Activated CD4-positive, alpha-beta memory T cell treated with anti-CD3 and anti-CD28 coated beads, Interleukin-2, amount 10 ng/mL, durations not matched to agents 7 days and 5 days (primary cell): ENCODE measurements around the gene CR1L. TPM values are rescaled to one million over a fixed set of nuclear protein-coding genes. Genes with fewer than 3 reads are reported as not detected.
"Not testable (repeated sequence)": the region's sequence is repeated elsewhere in the genome, so short reads cannot be mapped to it uniquely, and the experiment has no call there.

Experiments used
- CTCF ChIA-PET: fragments of 350-600 bp; sonication (Branson Sonifier 250); formaldehyde crosslinking; loops from one replicate; lab custom pipeline; 2021; ENCODE audit warnings: antibody characterized with exemption, inconsistent platforms; lab: Charles Lee
- POLR2A ChIA-PET: fragments of 350-600 bp; sonication (Branson Sonifier 250); formaldehyde crosslinking; loops from one replicate; lab custom pipeline; 2021; ENCODE audit warnings: antibody characterized with exemption; lab: Charles Lee
- DNase-seq: peaks from one replicate; pipeline ENCODE4 v3.0.0-alpha.2; 2020
- H3K27ac Mint-ChIP-seq: one replicate; pipeline ENCODE4 v1.8.0; 2021; ENCODE audit warnings: mild to moderate bottlenecking, mixed read lengths
- H3K27me3 Mint-ChIP-seq: one replicate; pipeline ENCODE4 v1.8.0; 2021; ENCODE audit warnings: mixed read lengths
- H3K36me3 Mint-ChIP-seq: one replicate; pipeline ENCODE4 v1.8.0; 2021; ENCODE audit warnings: low read depth, mixed read lengths
- H3K4me1 Mint-ChIP-seq: one replicate; pipeline ENCODE4 v1.8.0; 2021; ENCODE audit warnings: mixed read lengths
- H3K4me3 Mint-ChIP-seq: one replicate; pipeline ENCODE4 v1.8.0; 2021; ENCODE audit warnings: mild to moderate bottlenecking, mixed read lengths
- H3K9me3 Mint-ChIP-seq: one replicate; pipeline ENCODE4 v1.8.0; 2021; ENCODE audit warnings: mixed read lengths
- total RNA-seq, 2 experiments: library from RNA; stranded (reverse); gene quantifications; one replicate each; pipeline ENCODE4 v1.2.3, GENCODE V29; 2021

The CR1L gene
- total RNA-seq: not detected

GRCh38 chr1:207644852-207645634, at the start of gene CR1L:
TSS of gene CR1L (plus strand) at chr1:207645133. CDS start at chr1:207645234, 101 bp downstream.
- DNase-seq: peak; percentile 72
- peaks cover 34% of the 10 kb centered on the region for H3K27me3 Mint-ChIP-seq
- peak within 1 kb of the TSS; percentile 69 for H3K4me3 Mint-ChIP-seq
- CTCF ChIA-PET: no interaction called here
- H3K36me3 Mint-ChIP-seq: no peaks in the 10 kb centered on the region
- POLR2A ChIA-PET: no interaction called here
- H3K9me3 Mint-ChIP-seq: no peaks in the 10 kb centered on the region
- H3K27ac Mint-ChIP-seq: no peak within 1 kb of the TSS
- peaks cover 7% of the 10 kb centered on the region for H3K4me1 Mint-ChIP-seq

GRCh38 chr1:207603777-207604176, 41.2 kb upstream of the CR1L start:
- peaks cover 20% of the 10 kb centered on the region for H3K27me3 Mint-ChIP-seq
- H3K36me3 Mint-ChIP-seq: no peaks in the 10 kb centered on the region
- no peaks in the 10 kb centered on the region for H3K9me3 Mint-ChIP-seq
- ChIA-PET CTCF (no interaction called here), POLR2A (no interaction called here)
- no peak overlapping the region for H3K27ac Mint-ChIP-seq
- H3K4me3 Mint-ChIP-seq: no peak overlapping the region
- no peaks in the 10 kb centered on the region for H3K4me1 Mint-ChIP-seq
- DNase-seq: no peak

GRCh38 chr1:207605444-207606361, 39.2 kb upstream of the CR1L start:
- no peak overlapping the region for H3K4me3 Mint-ChIP-seq
- CTCF ChIA-PET: no interaction called here
- H3K36me3 Mint-ChIP-seq: no peaks in the 10 kb centered on the region
- no peak overlapping the region for H3K27ac Mint-ChIP-seq
- no peaks in the 10 kb centered on the region for H3K9me3 Mint-ChIP-seq
- H3K27me3 Mint-ChIP-seq: peaks cover 14% of the 10 kb centered on the region
- no peaks in the 10 kb centered on the region for H3K4me1 Mint-ChIP-seq
- no peak for DNase-seq
- POLR2A ChIA-PET: no interaction called here

- Mint-ChIP-seq H3K36me3 (no peaks in the 10 kb centered on the region), H3K27ac (no peak overlapping the region), H3K4me1 (no peaks in the 10 kb centered on the region), H3K9me3 (no peaks in the 10 kb centered on the region), H3K4me3 (no peak overlapping the region), H3K27me3 (peaks cover 18% of the 10 kb centered on the region)
- POLR2A ChIA-PET: no interaction called here
- no peak for DNase-seq
- CTCF ChIA-PET: no interaction called here
Measured at GRCh38 chr1:207606362-207606755, 38.6 kb upstream of the CR1L start.

- no peaks in the 10 kb centered on the region for H3K36me3 Mint-ChIP-seq
- DNase-seq: no peak
- H3K9me3 Mint-ChIP-seq: no peaks in the 10 kb centered on the region
- peaks cover 8% of the 10 kb centered on the region for H3K27me3 Mint-ChIP-seq
- no peaks in the 10 kb centered on the region for H3K4me1 Mint-ChIP-seq
- ChIA-PET CTCF (no interaction called here), POLR2A (no interaction called here)
- no peak overlapping the region for H3K27ac Mint-ChIP-seq
- no peak overlapping the region for H3K4me3 Mint-ChIP-seq
Measured at GRCh38 chr1:207612762-207613161, 32.2 kb upstream of the CR1L start.

- DNase-seq: no peak
- Mint-ChIP-seq H3K4me1 (no peaks in the 10 kb centered on the region), H3K4me3 (no peak overlapping the region), H3K36me3 (no peaks in the 10 kb centered on the region), H3K27ac (no peak overlapping the region), H3K9me3 (no peaks in the 10 kb centered on the region), H3K27me3 (peaks cover 12% of the 10 kb centered on the region)
- POLR2A ChIA-PET: interaction anchor here (1.2 kb wide), 1 partner anchor 176 kb away, joined by 3 read pairs; no protein-coding TSS in a partner anchor
- CTCF ChIA-PET: interaction anchor here (0.5 to 2.3 kb wide), 13 partner anchors 10 to 343 kb away, joined by 3 to 15 read pairs (median 4); no protein-coding TSS in a partner anchor
Measured at GRCh38 chr1:207619871-207620542, 24.9 kb upstream of the CR1L start.

GRCh38 chr1:207620543-207620893, 24.4 kb upstream of the CR1L start:
- no peaks in the 10 kb centered on the region for H3K9me3 Mint-ChIP-seq

GRCh38 chr1:207625504-207626071, 19.3 kb upstream of the CR1L start:
- H3K9me3 Mint-ChIP-seq, POLR2A ChIA-PET, H3K4me3 Mint-ChIP-seq, H3K27ac Mint-ChIP-seq, H3K36me3 Mint-ChIP-seq, H3K4me1 Mint-ChIP-seq, DNase-seq, H3K27me3 Mint-ChIP-seq, CTCF ChIA-PET: not testable (repeated sequence)

More at GRCh38 chr1:207620543-207620893, 24.4 kb upstream of the CR1L start:
- H3K4me1 Mint-ChIP-seq: no peaks in the 10 kb centered on the region
- peaks cover 12% of the 10 kb centered on the region for H3K27me3 Mint-ChIP-seq
- no peak overlapping the region for H3K4me3 Mint-ChIP-seq
- CTCF ChIA-PET: interaction anchor here (0.5 to 2.3 kb wide), 13 partner anchors 9 to 342 kb away, joined by 3 to 15 read pairs (median 4); no protein-coding TSS in a partner anchor
- no peak overlapping the region for H3K27ac Mint-ChIP-seq
- H3K36me3 Mint-ChIP-seq: no peaks in the 10 kb centered on the region
- DNase-seq: no peak
- POLR2A ChIA-PET: interaction anchor here (1.2 kb wide), 1 partner anchor 175 kb away, joined by 3 read pairs; no protein-coding TSS in a partner anchor

- H3K9me3 Mint-ChIP-seq: no peaks in the 10 kb centered on the region
- CTCF ChIA-PET: no interaction called here
- POLR2A ChIA-PET: no interaction called here
- H3K4me3 Mint-ChIP-seq: no peak overlapping the region
- no peak overlapping the region for H3K27ac Mint-ChIP-seq
- H3K36me3 Mint-ChIP-seq: no peaks in the 10 kb centered on the region
- DNase-seq: no peak
- H3K27me3 Mint-ChIP-seq: peaks cover 9% of the 10 kb centered on the region
- H3K4me1 Mint-ChIP-seq: no peaks in the 10 kb centered on the region
Measured at GRCh38 chr1:207626972-207627337, 18.0 kb upstream of the CR1L start.

GRCh38 chr1:207627496-207627895, 17.4 kb upstream of the CR1L start:
- DNase-seq: no peak
- POLR2A ChIA-PET: no interaction called here

GRCh38 chr1:207628776-207629175, 16.2 kb upstream of the CR1L start:
- Mint-ChIP-seq H3K27me3 (peaks cover 10% of the 10 kb centered on the region), H3K36me3 (no peaks in the 10 kb centered on the region), H3K9me3 (no peaks in the 10 kb centered on the region), H3K4me3 (no peak overlapping the region), H3K4me1 (no peaks in the 10 kb centered on the region), H3K27ac (no peak overlapping the region)
- no peak for DNase-seq
- CTCF ChIA-PET: no interaction called here
- POLR2A ChIA-PET: no interaction called here

More at GRCh38 chr1:207627496-207627895, 17.4 kb upstream of the CR1L start:
- Mint-ChIP-seq H3K4me3 (no peak overlapping the region), H3K36me3 (no peaks in the 10 kb centered on the region), H3K27ac (no peak overlapping the region), H3K4me1 (no peaks in the 10 kb centered on the region), H3K9me3 (no peaks in the 10 kb centered on the region), H3K27me3 (peaks cover 9% of the 10 kb centered on the region)
- CTCF ChIA-PET: interaction anchor here (0.6 kb wide), 1 partner anchor 521 kb away, joined by 3 read pairs; no protein-coding TSS in a partner anchor

- ChIA-PET POLR2A (no interaction called here), CTCF (no interaction called here)
- Mint-ChIP-seq H3K27me3 (peaks cover 13% of the 10 kb centered on the region), H3K36me3 (no peaks in the 10 kb centered on the region), H3K4me3 (no peak overlapping the region), H3K9me3 (no peaks in the 10 kb centered on the region), H3K4me1 (no peaks in the 10 kb centered on the region), H3K27ac (no peak overlapping the region)
- DNase-seq: no peak
Measured at GRCh38 chr1:207631137-207631536, 13.8 kb upstream of the CR1L start.
